Ishikawa (cell line): ENCODE results near the gene MCF2L2.

Experiments
- CEBPB ChIP-seq: IDR thresholded peaks from 2 replicates; pipeline ENCODE4 v1.6.1; 2012
- EGR1 ChIP-seq: IDR thresholded peaks from 2 replicates; pipeline ENCODE4 v1.6.1; 2012
- EP300 ChIP-seq: IDR thresholded peaks from 2 replicates; pipeline ENCODE4 v1.6.1; 2012; ENCODE audit warnings: borderline replicate concordance
- MAX ChIP-seq: IDR thresholded peaks from 2 replicates; pipeline ENCODE4 v1.6.1; 2012
- NFIC ChIP-seq: IDR thresholded peaks from 2 replicates; pipeline ENCODE4 v1.6.1; 2012
- RAD21 ChIP-seq: IDR thresholded peaks from 2 replicates; pipeline ENCODE4 v1.6.1; 2012; ENCODE audit warnings: low read depth
- REST ChIP-seq: IDR thresholded peaks from 2 replicates; pipeline ENCODE4 v1.6.1; 2012; ENCODE audit warnings: low read depth, mild to moderate bottlenecking
- TAF1 ChIP-seq: IDR thresholded peaks from 2 replicates; pipeline ENCODE4 v1.6.1; 2012; ENCODE audit warnings: low read depth, mild to moderate bottlenecking
- USF1 ChIP-seq: IDR thresholded peaks from 2 replicates; pipeline ENCODE4 v1.6.1; 2012
- YY1 ChIP-seq: IDR thresholded peaks from 2 replicates; pipeline ENCODE4 v1.6.1; 2012; ENCODE audit warnings: low read depth

- TF ChIP-seq TAF1 (no peak), EP300 (no peak), RAD21 (no peak), REST (no peak), EGR1 (no peak), MAX (no peak), NFIC (no peak), USF1 (no peak), YY1 (no peak), CEBPB (peak; percentile 61)
Observed at GRCh38 chr3:183388213-183388895, 40.1 kb downstream of the MCF2L2 start.
